ENCODE data around the gene RAB22A.

The RAB22A gene

DNA sequence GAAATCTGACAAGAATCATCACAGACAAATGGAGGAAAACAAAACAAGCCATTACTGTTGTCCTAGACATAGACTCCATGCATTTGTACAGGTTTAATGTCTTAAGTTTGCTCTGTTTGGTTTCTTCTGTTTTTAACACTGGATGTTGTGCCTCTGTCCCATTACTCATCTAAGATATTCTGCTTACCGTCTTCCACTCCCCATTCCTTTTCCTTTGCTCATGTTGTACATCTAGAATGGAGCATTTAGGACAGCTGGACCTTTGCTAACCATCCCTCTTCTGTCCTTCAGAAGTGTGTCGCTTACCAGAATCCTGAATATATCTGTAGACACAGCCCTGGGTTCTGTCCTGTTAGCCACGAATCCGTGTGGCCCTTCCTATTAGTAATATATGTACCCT lies 35.2 kb downstream of the RAB22A start:
- Histone ChIP-seq H3K4me3 (replicated peaks; ENCODE audit: insufficient read depth, low read length) (no peak overlapping the region), H3K27ac (replicated peaks) (no peak overlapping the region), H3K27me3 (ENCODE audit: insufficient read depth, poor library complexity, severe bottlenecking) (no peaks in the 10 kb centered on the region)
- TF ChIP-seq POLR2AphosphoS5 (IDR thresholded peaks at IDR 0.05; ENCODE audit: low read depth) (no peak), SPI1 (IDR thresholded peaks at IDR 0.05; ENCODE audit: borderline replicate concordance, low read depth) (no peak)
- TF ChIP-seq, protein P1, sequence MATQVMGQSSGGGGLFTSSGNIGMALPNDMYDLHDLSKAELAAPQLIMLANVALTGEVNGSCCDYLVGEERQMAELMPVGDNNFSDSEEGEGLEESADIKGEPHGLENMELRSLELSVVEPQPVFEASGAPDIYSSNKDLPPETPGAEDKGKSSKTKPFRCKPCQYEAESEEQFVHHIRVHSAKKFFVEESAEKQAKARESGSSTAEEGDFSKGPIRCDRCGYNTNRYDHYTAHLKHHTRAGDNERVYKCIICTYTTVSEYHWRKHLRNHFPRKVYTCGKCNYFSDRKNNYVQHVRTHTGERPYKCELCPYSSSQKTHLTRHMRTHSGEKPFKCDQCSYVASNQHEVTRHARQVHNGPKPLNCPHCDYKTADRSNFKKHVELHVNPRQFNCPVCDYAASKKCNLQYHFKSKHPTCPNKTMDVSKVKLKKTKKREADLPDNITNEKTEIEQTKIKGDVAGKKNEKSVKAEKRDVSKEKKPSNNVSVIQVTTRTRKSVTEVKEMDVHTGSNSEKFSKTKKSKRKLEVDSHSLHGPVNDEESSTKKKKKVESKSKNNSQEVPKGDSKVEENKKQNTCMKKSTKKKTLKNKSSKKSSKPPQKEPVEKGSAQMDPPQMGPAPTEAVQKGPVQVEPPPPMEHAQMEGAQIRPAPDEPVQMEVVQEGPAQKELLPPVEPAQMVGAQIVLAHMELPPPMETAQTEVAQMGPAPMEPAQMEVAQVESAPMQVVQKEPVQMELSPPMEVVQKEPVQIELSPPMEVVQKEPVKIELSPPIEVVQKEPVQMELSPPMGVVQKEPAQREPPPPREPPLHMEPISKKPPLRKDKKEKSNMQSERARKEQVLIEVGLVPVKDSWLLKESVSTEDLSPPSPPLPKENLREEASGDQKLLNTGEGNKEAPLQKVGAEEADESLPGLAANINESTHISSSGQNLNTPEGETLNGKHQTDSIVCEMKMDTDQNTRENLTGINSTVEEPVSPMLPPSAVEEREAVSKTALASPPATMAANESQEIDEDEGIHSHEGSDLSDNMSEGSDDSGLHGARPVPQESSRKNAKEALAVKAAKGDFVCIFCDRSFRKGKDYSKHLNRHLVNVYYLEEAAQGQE (IDR thresholded peaks at IDR 0.05; ENCODE audit: insufficient replicate concordance, low read depth): no peak
- no peak for DNase-seq (ENCODE audit: low read depth in 1 of 2, low spot score in 1 of 2)

DNA sequence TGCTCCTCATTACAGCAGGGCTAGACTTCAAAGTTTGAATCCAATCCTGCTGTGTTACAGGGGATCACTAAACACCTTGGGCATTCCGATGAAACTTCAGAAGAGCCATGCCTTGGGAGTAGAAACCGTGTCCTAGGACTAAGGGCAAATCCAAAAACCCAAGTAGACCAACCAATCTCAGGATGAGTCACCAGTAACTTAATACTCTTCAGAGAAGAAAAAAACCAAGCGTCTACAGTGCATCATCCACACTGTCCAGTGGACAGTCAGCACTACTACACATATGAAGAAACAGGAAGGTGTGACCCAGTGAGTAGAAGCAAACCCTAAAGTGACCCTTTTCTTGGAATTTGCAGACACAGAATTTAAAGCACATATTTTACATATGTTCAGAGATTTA lies 40.1 kb downstream of the RAB22A start:
- DNase-seq (ENCODE audit: low read depth in 1 of 2, low spot score in 1 of 2): no peak
- TF ChIP-seq POLR2AphosphoS5 (IDR thresholded peaks at IDR 0.05; ENCODE audit: low read depth): no peak
- TF ChIP-seq, protein P1 (IDR thresholded peaks at IDR 0.05; ENCODE audit: insufficient replicate concordance, low read depth): no peak
- TF ChIP-seq, protein P2, sequence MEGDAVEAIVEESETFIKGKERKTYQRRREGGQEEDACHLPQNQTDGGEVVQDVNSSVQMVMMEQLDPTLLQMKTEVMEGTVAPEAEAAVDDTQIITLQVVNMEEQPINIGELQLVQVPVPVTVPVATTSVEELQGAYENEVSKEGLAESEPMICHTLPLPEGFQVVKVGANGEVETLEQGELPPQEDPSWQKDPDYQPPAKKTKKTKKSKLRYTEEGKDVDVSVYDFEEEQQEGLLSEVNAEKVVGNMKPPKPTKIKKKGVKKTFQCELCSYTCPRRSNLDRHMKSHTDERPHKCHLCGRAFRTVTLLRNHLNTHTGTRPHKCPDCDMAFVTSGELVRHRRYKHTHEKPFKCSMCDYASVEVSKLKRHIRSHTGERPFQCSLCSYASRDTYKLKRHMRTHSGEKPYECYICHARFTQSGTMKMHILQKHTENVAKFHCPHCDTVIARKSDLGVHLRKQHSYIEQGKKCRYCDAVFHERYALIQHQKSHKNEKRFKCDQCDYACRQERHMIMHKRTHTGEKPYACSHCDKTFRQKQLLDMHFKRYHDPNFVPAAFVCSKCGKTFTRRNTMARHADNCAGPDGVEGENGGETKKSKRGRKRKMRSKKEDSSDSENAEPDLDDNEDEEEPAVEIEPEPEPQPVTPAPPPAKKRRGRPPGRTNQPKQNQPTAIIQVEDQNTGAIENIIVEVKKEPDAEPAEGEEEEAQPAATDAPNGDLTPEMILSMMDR (IDR thresholded peaks at IDR 0.05; ENCODE audit: insufficient read depth, low read length): no peak
- no peak for TF ChIP-seq GABPA (IDR thresholded peaks at IDR 0.05; ENCODE audit: low read depth)
- no peak for TF ChIP-seq SPI1 (IDR thresholded peaks at IDR 0.05; ENCODE audit: borderline replicate concordance, low read depth)
- Histone ChIP-seq H3K27ac (replicated peaks) (no peak overlapping the region), H3K4me3 (replicated peaks; ENCODE audit: insufficient read depth, low read length) (no peak overlapping the region), H3K27me3 (ENCODE audit: insufficient read depth, poor library complexity, severe bottlenecking) (no peaks in the 10 kb centered on the region)

DNA sequence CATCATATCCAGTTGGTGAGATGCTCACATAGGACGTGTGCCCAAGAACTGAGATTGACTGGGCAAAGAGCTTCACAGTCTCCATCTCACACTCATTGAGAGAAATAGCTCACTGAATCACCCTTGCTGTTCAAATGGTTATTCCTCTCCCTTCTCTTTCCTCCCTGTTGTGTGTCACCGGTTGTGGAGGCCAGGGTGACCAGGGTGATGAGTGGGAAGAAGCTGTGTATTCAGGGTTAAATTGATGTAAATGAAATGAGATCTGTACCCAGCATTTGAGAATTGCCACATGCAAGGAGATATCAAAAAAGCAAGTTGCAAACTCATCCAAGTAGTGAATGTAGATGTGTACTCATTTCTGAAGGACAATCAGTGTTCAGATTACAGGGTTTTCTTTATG lies 43.0 kb downstream of the RAB22A start:
- no peak for DNase-seq (ENCODE audit: low read depth in 1 of 2, low spot score in 1 of 2)
- Histone ChIP-seq H3K4me3 (replicated peaks; ENCODE audit: insufficient read depth, low read length) (no peak overlapping the region), H3K27ac (replicated peaks) (no peak overlapping the region), H3K27me3 (ENCODE audit: insufficient read depth, poor library complexity, severe bottlenecking) (no peaks in the 10 kb centered on the region)
- TF ChIP-seq SPI1 (IDR thresholded peaks at IDR 0.05; ENCODE audit: borderline replicate concordance, low read depth) (no peak), POLR2AphosphoS5 (IDR thresholded peaks at IDR 0.05; ENCODE audit: low read depth) (no peak), GABPA (IDR thresholded peaks at IDR 0.05; ENCODE audit: low read depth) (no peak)
- TF ChIP-seq, protein P2 (IDR thresholded peaks at IDR 0.05; ENCODE audit: insufficient read depth, low read length): no peak
- TF ChIP-seq, protein P1 (IDR thresholded peaks at IDR 0.05; ENCODE audit: insufficient replicate concordance, low read depth): no peak
